ENCODE data around the gene LSR.

GRCh38 chr19:35315883-35316282 lies 67.1 kb downstream of the LSR start:
- no peak for TF ChIP-seq EP300 (conservative IDR thresholded peaks at IDR 0.05; ENCODE audit: poor library complexity, severe bottlenecking)
- no peak for TF ChIP-seq CTCF (IDR thresholded peaks at IDR 0.05; ENCODE audit: poor library complexity, severe bottlenecking)
- TF ChIP-seq EZH2 (IDR thresholded peaks at IDR 0.05; ENCODE audit: borderline replicate concordance, insufficient read depth, low read length, poor library complexity, severe bottlenecking), result no peak
- TF ChIP-seq POLR2AphosphoS5 (IDR thresholded peaks at IDR 0.05), result no peak
- TF ChIP-seq TAF1 (IDR thresholded peaks at IDR 0.05; ENCODE audit: low read depth), result no peak
- TF ChIP-seq RAD21 (conservative IDR thresholded peaks at IDR 0.05), result no peak
- TF ChIP-seq REST (IDR thresholded peaks at IDR 0.05; ENCODE audit: borderline replicate concordance), result no peak
